IMR-90 (cell line): ENCODE results near the gene PIGC. TPM values are rescaled to one million over a fixed set of nuclear protein-coding genes. Genes with fewer than 3 reads are reported as not detected.

Source experiments
- ATAC-seq: fragments of 200-7000 bp; cut with Tn5 transposase; 2 replicates; pipeline ENCODE4 v1.9.1; 2020; ENCODE audit warnings: low read depth, mild to moderate bottlenecking, moderate library complexity
- BruUV-seq: library from RNA; stranded (reverse); fragments of 400-500 nt; replicated peaks from 2 replicates; lab custom pipeline; 2021; lab: Mats Ljungman, UMichigan
- CTCF ChIA-PET: fragments of 300-600 bp; formaldehyde crosslinking; extraction: SDS; loops from one replicate; lab custom pipeline; 2021; ENCODE audit warnings: antibody characterized with exemption; lab: Yijun Ruan, JAX
- POLR2A ChIA-PET: fragments of 300-600 bp; sonication (Branson Sonifier 250); formaldehyde crosslinking; loops from one replicate; lab custom pipeline; 2022; ENCODE audit warnings: antibody characterized with exemption; ENCODE audit not compliant: unreplicated experiment; lab: Charles Lee
- DNase-seq: peaks from one replicate; pipeline ENCODE4 v3.0.0; 2013
- H2AFZ ChIP-seq: replicated peaks from 2 replicates; pipeline ENCODE3; 2013; ENCODE audit warnings: low read length, mild to moderate bottlenecking; ENCODE audit not compliant: poor library complexity
- H2AK5ac ChIP-seq: 2 replicates; pipeline ENCODE4 v1.6.1; 2013; ENCODE audit warnings: low read depth, low read length, inconsistent platforms
- H2AK9ac ChIP-seq: replicated peaks from 2 replicates; pipeline ENCODE3; 2013; ENCODE audit warnings: mild to moderate bottlenecking, low read depth, low read length, moderate library complexity; ENCODE audit not compliant: poor library complexity
- H2BK120ac ChIP-seq: 2 replicates; pipeline ENCODE4 v1.6.1; 2013; ENCODE audit warnings: low read depth, low read length, inconsistent platforms
- H2BK15ac ChIP-seq: 3 replicates; pipeline ENCODE4 v1.6.1; 2013; ENCODE audit warnings: low read depth, low read length, inconsistent platforms
- H2BK20ac ChIP-seq: 2 replicates; pipeline ENCODE4 v1.6.1; 2013; ENCODE audit warnings: low read depth, mild to moderate bottlenecking, inconsistent platforms, low read length, moderate library complexity
- H2BK5ac ChIP-seq: 2 replicates; pipeline ENCODE4 v1.6.1; 2013; ENCODE audit warnings: mild to moderate bottlenecking, low read depth, low read length, inconsistent platforms; ENCODE audit not compliant: poor library complexity, severe bottlenecking
- H3K14ac ChIP-seq: replicated peaks from 2 replicates; pipeline ENCODE4 v1.6.1; 2013; ENCODE audit warnings: low read depth, low read length, inconsistent platforms
- H3K18ac ChIP-seq: 2 replicates; pipeline ENCODE4 v1.6.1; 2013; ENCODE audit warnings: low read depth, low read length, control low read depth
- H3K23ac ChIP-seq: 2 replicates; pipeline ENCODE4 v1.6.1; 2013; ENCODE audit warnings: low read depth, low read length, inconsistent platforms
- H3K27ac ChIP-seq: 2 replicates; pipeline ENCODE4 v1.5.1; 2013; ENCODE audit warnings: mild to moderate bottlenecking, control low read depth, low read length; ENCODE audit not compliant: insufficient read depth
- H3K27me3 ChIP-seq: 2 replicates; pipeline ENCODE4 v1.6.1; 2013; ENCODE audit warnings: low read length; ENCODE audit not compliant: control insufficient read depth, insufficient read depth
- H3K36me3 ChIP-seq: 2 replicates; pipeline ENCODE4 v1.6.1; 2013; ENCODE audit warnings: low read length, mixed read lengths; ENCODE audit not compliant: control insufficient read depth, insufficient read depth
- H3K4ac ChIP-seq: 2 replicates; pipeline ENCODE4 v1.6.1; 2013; ENCODE audit warnings: low read depth, low read length, inconsistent platforms
- H3K4me1 ChIP-seq: 2 replicates; pipeline ENCODE4 v1.6.1; 2013; ENCODE audit warnings: low read length, mixed read lengths; ENCODE audit not compliant: control insufficient read depth, insufficient read depth
- H3K4me2 ChIP-seq: 2 replicates; pipeline ENCODE4 v1.6.1; 2013; ENCODE audit warnings: low read depth, mild to moderate bottlenecking, control low read depth, low read length, moderate library complexity
- H3K4me3 ChIP-seq: 2 replicates; pipeline ENCODE4 v1.5.1; 2013; ENCODE audit warnings: low read depth, mild to moderate bottlenecking, control low read depth, low read length, moderate library complexity; ENCODE audit not compliant: insufficient read depth
- H3K56ac ChIP-seq: 2 replicates; pipeline ENCODE4 v1.6.1; 2013; ENCODE audit warnings: low read length, inconsistent platforms; ENCODE audit not compliant: insufficient read depth; ENCODE audit errors: extremely low read depth
- H3K79me1 ChIP-seq, 2 experiments: 2 replicates each; pipeline ENCODE4 v1.6.1; 2013; ENCODE audit warnings: low read length in 2 of 2, inconsistent platforms in 1 of 2, low read depth in 1 of 2
- H3K9ac ChIP-seq: 2 replicates; pipeline ENCODE4 v1.6.1; 2013; ENCODE audit warnings: low read depth, low read length, control low read depth
- H3K9me1 ChIP-seq: 2 replicates; pipeline ENCODE4 v1.6.1; 2013; ENCODE audit warnings: low read length, inconsistent platforms; ENCODE audit not compliant: insufficient read depth
- H3K9me3 ChIP-seq: 2 replicates; pipeline ENCODE4 v1.6.1; 2013; ENCODE audit warnings: low read length; ENCODE audit not compliant: control insufficient read depth, insufficient read depth
- H4K20me1 ChIP-seq: 2 replicates; pipeline ENCODE4 v1.6.1; 2013; ENCODE audit warnings: low read length, inconsistent platforms; ENCODE audit not compliant: insufficient read depth
- H4K5ac ChIP-seq: 2 replicates; pipeline ENCODE4 v1.6.1; 2013; ENCODE audit warnings: mild to moderate bottlenecking, low read depth, low read length, control low read depth
- H4K8ac ChIP-seq, 2 experiments: 2 replicates each; pipeline ENCODE4 v1.6.1; 2013; ENCODE audit warnings: low read depth in 2 of 2, low read length in 2 of 2, control low read depth in 1 of 2, inconsistent platforms in 1 of 2
- H4K91ac ChIP-seq: 2 replicates; pipeline ENCODE4 v1.6.1; 2013; ENCODE audit warnings: low read depth, low read length, inconsistent platforms; ENCODE audit not compliant: insufficient read depth
- CTCF ChIP-seq: conservative IDR thresholded peaks from 2 replicates; pipeline ENCODE4 v1.5.1; 2012; ENCODE audit warnings: mild to moderate bottlenecking, low read depth, low read length, improper control_type of control experiment
- MAFK ChIP-seq: IDR thresholded peaks from 2 replicates; pipeline ENCODE4 v1.6.1; 2012; ENCODE audit warnings: low read depth, low read length, improper control_type of control experiment
- RAD21 ChIP-seq: IDR thresholded peaks from 2 replicates; pipeline ENCODE4 v1.6.1; 2012; ENCODE audit warnings: low read length, improper control_type of control experiment
- RCOR1 ChIP-seq: IDR thresholded peaks from 2 replicates; pipeline ENCODE4 v1.6.1; 2012; ENCODE audit warnings: mild to moderate bottlenecking, low read length, improper control_type of control experiment; ENCODE audit not compliant: insufficient replicate concordance
- WGBS, 2 experiments: methylation state at CpG; one replicate each; pipeline versions ENCODE4 v1.1.5 to v1.1.7; 2013; ENCODE audit warnings: missing lambda C conversion rate in 2 of 2; ENCODE audit not compliant: insufficient read length in 1 of 2; ENCODE audit errors: extremely low coverage in 2 of 2; 5-methylcytosine and 5-hydroxymethylcytosine counted together
- dilution Hi-C: fragments of 300-500 bp; cut with HindIII; formaldehyde crosslinking; loops from one replicate; pipeline ENCODE4 v1.14.3; 2018; ENCODE audit warnings: low sequenced_read_pairs; ENCODE audit not compliant: unreplicated experiment
- in situ Hi-C: fragments of 300-500 bp; cut with MboI; formaldehyde crosslinking; loops from 3 replicates; pipeline ENCODE4 v1.14.3; 2019; ENCODE audit warnings: low sequenced_read_pairs, inconsistent platforms, mixed read lengths
- intact Hi-C: fragments of 100-400 bp; cut with micrococcal nuclease; formaldehyde crosslinking; loops from 2 replicates; pipeline ENCODE4 v1.10.0; 2022
- polyA plus RNA-seq, 3 experiments: library from polyadenylated mRNA; depleted of rRNA; stranded (reverse); fragments of >200 nt; gene quantifications; 2 replicates each; pipeline ENCODE4 v1.2.3, GENCODE V29; 2012; ENCODE audit warnings: low replicate concordance in 1 of 3
- total RNA-seq: library from RNA; depleted of rRNA; stranded (reverse); fragments of >200 nt; gene quantifications from 2 replicates; pipeline ENCODE4 v1.2.3, GENCODE V29; 2012

PIGC gene
- total and polyA plus RNA-seq, 2 of the 4 experiments (the other 2 are of a cell fraction): 14.9 to 15.8 TPM

GRCh38 chr1:172446547-172446946, 2.7 kb upstream of the PIGC start:
- no CpG with 5 or more reads among the region's 3 CpGs for WGBS, 2 experiments
- no peak overlapping the region for H4K5ac ChIP-seq
- dilution Hi-C loops: no loop called here
- CTCF ChIA-PET: no interaction called here
- H2BK15ac ChIP-seq: no peak overlapping the region
- peaks cover 10% of the 10 kb centered on the region for H3K4me1 ChIP-seq
- H3K9me3 ChIP-seq: no peaks in the 10 kb centered on the region
- no peak overlapping the region for H3K14ac ChIP-seq
- ATAC-seq (no peak), DNase-seq (no peak)
- H2AK5ac ChIP-seq: no peak overlapping the region
- BruUV-seq: no TSS peak
- H3K4me2 ChIP-seq: no peak overlapping the region
- no peak overlapping the region for H3K23ac ChIP-seq
- no peak overlapping the region for H2AK9ac ChIP-seq
- H3K4me3 ChIP-seq: no peak overlapping the region
- H3K18ac ChIP-seq: no peak overlapping the region
- no peak overlapping the region for H2BK20ac ChIP-seq
- H3K27ac ChIP-seq: no peak overlapping the region
- no peak overlapping the region for H3K4ac ChIP-seq
- H3K9me1 ChIP-seq: peaks cover 17% of the 10 kb centered on the region
- in situ Hi-C loops: no loop called here
- H3K9ac ChIP-seq: no peak overlapping the region
- no peak overlapping the region for H2BK120ac ChIP-seq
- TF ChIP-seq RCOR1 (no peak), RAD21 (no peak), CTCF (no peak), MAFK (no peak)
- H4K91ac ChIP-seq: no peak overlapping the region
- no peaks in the 10 kb centered on the region for H3K27me3 ChIP-seq
- no peak overlapping the region for H2AFZ ChIP-seq
- POLR2A ChIA-PET: no interaction called here
- intact Hi-C loops: no loop called here
- no peak overlapping the region for H2BK5ac ChIP-seq
- H4K20me1 ChIP-seq: no peaks in the 10 kb centered on the region
- peaks cover 5% of the 10 kb centered on the region for H3K36me3 ChIP-seq
- no peak overlapping the region for H3K56ac ChIP-seq
- no peak overlapping the region for H4K8ac ChIP-seq
- peaks cover 9 to 23% of the 10 kb centered on the region in 2 experiments for H3K79me1 ChIP-seq
